Tibial nerve (tissue), 3 donors: Measurements from ENCODE around the gene COL1A1.

Experiments used
- CTCF ChIP-seq, 5 experiments: fragments of 200-600 bp in 3 of 5; fragments of 450-650 bp in 2 of 5; sonication (generic) in 3 of 5; IDR thresholded peaks; one replicate each; pipeline ENCODE4 v1.5.1; 2016 to 2019; ENCODE audit warnings: antibody characterized with exemption in 5 of 5, mild to moderate bottlenecking in 3 of 5, moderate library complexity in 2 of 5
- POLR2A ChIP-seq, 2 donors: fragments of 450-650 bp; IDR thresholded peaks; one replicate each; pipeline ENCODE4 v1.6.1; 2017; ENCODE audit warnings: antibody characterized with exemption in 2 of 2, mild to moderate bottlenecking in 2 of 2, moderate library complexity in 2 of 2

- TF ChIP-seq CTCF (IDR thresholded peaks at IDR 0.05) (no peak), POLR2A (IDR thresholded peaks at IDR 0.05) (no peak)
Observed at GRCh38 chr17:50171371-50172071, 29.9 kb downstream of the COL1A1 start.
